Astrocyte of the spinal cord (primary cell): ENCODE results near the gene SLCO1C1.

Source experiments
- DNase-seq: peaks from one replicate; pipeline ENCODE4 v3.0.0; 2011; ENCODE audit warnings: low read depth, low spot score
- H3K4me3 ChIP-seq: 2 replicates; pipeline ENCODE4 v1.5.1; 2011; ENCODE audit warnings: low read depth, mild to moderate bottlenecking, low read length, moderate library complexity
- in situ Hi-C: cut with HindIII; loops from 2 replicates; pipeline ENCODE4 v1.10.0; 2017; ENCODE audit warnings: low sequenced_read_pairs
- TF ChIP-seq, protein P1 (sequence below): IDR thresholded peaks from 2 replicates; pipeline ENCODE4 v1.5.1; 2012; ENCODE audit warnings: low read depth, mild to moderate bottlenecking, low read length, inconsistent platforms

Gene SLCO1C1

DNA sequence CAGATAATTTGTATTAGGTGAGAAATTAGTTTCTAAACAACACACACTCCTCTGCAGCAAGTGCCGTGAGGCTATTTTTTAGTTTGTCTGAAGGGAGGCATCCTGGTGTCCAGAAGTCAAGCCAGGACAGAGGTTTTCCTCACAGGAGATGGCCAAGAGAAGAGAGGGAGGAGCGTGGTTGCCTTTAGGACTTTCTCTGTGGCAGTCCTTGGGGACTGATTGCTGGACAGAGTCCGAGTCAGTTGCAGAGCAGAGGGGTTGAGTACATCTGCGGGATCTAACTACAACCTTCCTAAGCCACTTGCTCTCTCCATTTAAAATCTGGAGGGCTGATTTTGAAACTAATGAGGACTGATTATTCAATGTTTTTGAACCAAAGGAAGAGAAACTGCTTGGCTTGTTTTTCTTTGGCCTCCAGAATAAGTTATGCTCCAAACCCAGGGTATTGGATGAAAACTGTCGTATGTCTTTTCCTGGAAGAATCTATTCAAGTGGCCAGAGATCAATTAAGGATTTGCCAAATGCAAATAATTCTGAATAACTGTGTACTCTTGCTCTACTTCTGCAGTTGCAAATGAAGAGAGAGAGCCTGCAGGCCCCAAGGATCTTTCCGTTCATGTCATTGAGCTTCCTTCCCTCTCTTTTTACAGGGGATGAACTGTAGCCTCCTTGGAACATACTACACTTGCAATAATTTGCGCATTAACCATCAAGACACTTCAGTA is 1.2 kb downstream of the SLCO1C1 start:
- TF ChIP-seq, protein P1, sequence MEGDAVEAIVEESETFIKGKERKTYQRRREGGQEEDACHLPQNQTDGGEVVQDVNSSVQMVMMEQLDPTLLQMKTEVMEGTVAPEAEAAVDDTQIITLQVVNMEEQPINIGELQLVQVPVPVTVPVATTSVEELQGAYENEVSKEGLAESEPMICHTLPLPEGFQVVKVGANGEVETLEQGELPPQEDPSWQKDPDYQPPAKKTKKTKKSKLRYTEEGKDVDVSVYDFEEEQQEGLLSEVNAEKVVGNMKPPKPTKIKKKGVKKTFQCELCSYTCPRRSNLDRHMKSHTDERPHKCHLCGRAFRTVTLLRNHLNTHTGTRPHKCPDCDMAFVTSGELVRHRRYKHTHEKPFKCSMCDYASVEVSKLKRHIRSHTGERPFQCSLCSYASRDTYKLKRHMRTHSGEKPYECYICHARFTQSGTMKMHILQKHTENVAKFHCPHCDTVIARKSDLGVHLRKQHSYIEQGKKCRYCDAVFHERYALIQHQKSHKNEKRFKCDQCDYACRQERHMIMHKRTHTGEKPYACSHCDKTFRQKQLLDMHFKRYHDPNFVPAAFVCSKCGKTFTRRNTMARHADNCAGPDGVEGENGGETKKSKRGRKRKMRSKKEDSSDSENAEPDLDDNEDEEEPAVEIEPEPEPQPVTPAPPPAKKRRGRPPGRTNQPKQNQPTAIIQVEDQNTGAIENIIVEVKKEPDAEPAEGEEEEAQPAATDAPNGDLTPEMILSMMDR, result no peak
- no peak for DNase-seq
- no peak overlapping the region for H3K4me3 ChIP-seq
- in situ Hi-C loops, result no loop called here

DNA sequence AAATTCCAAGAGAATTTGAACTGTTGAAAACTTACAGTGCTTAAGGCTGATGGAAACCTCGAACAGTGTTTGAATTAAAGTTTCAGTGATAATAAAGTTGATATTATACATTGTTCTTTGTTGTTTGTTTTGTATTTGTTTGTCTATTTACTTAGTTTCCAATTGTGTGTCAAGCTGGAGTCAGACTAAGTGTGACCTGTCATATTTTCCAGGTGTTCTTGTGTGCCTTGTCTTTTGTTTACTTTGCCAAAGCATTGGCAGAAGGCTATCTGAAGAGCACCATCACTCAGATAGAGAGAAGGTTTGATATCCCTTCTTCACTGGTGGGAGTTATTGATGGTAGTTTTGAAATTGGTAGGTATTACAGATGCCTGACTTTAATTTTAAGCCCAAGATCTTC is 6.0 kb downstream of the SLCO1C1 start:
- H3K4me3 ChIP-seq, result no peak overlapping the region
- no peak for DNase-seq
- TF ChIP-seq, protein P1, result no peak
- in situ Hi-C loops, result no loop called here

DNA sequence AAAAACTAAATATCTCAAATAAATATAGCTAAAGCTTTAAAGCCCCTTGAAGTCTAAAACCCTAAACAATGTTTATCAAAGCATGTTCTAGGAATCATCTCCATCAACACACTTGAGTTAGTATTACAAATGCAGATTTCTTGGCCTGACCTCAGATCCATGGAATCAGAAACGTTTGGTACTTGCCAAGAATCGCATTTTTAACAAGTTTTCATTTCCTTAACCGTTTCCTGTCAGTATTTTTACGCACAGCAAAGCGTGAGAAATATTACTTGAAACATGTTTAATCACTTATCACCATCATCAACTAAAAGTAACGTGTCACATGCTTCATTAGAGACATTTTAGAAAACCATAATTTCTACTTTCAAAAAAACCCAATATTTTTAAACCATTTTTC is 9.7 kb downstream of the SLCO1C1 start:
- in situ Hi-C loops, result no loop called here
- no peak for DNase-seq
- H3K4me3 ChIP-seq, result no peak overlapping the region
- TF ChIP-seq, protein P1, result no peak

DNA sequence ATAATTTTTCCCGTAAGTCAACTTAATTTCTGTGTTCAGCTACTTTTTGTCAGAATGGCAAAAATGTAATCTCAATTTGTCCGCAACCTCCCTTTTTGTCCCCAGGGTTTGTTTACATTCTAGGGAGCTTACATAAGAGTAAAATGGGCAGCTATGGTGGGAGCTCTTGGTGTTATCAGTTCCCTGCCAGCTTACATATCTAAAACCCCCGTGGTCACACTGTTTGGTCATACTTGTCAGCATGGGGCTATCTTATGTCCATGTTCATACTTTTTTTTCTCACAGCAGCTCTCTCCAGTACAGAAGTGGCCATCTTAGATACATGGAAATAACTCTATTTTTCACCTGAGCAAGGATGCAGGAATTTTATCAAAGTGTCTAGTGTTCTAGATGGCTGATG is 16.7 kb downstream of the SLCO1C1 start:
- no peak overlapping the region for H3K4me3 ChIP-seq
- TF ChIP-seq, protein P1, result no peak
- no peak for DNase-seq
- in situ Hi-C loops, result no loop called here

DNA sequence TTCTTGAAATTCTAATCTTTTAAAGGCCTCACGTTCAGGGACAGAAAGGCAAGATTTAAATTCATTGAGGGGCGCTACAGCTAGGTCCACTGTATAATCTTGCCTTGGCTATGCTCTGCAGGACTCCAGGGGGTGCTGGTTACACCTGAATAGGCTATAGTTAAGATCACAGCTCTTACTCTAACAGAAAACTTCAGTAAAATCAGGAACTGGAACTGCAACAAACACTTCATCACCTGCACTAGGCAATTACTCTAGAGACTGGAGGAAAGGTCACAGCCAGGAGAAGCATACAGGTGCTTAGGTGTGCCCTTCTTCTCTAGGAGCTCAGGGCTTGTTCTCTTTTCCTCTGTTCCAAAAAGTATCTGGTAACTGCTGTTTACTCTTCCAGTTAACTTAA is 20.9 kb downstream of the SLCO1C1 start:
- no peak overlapping the region for H3K4me3 ChIP-seq
- in situ Hi-C loops, result no loop called here
- DNase-seq, result no peak
- TF ChIP-seq, protein P1, result no peak

DNA sequence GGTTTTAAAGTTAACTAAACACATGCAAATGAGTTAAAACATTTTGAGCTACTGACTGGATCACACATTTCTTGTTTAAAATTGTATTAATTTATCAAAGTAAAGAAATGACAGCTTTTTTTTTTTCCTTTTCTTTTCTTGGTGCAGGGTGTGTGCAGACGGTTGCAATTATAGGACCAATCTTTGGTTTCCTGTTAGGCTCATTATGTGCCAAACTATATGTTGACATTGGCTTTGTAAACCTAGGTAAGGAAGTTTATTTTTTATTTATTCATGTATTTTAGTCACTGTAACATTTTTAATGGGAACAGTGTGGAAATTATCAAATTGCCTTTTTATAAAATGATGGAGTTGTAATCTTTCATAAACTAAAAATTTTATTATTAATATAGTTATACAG is 21.9 kb downstream of the SLCO1C1 start:
- in situ Hi-C loops, result no loop called here
- DNase-seq, result no peak
- no peak overlapping the region for H3K4me3 ChIP-seq
- TF ChIP-seq, protein P1, result no peak

DNA sequence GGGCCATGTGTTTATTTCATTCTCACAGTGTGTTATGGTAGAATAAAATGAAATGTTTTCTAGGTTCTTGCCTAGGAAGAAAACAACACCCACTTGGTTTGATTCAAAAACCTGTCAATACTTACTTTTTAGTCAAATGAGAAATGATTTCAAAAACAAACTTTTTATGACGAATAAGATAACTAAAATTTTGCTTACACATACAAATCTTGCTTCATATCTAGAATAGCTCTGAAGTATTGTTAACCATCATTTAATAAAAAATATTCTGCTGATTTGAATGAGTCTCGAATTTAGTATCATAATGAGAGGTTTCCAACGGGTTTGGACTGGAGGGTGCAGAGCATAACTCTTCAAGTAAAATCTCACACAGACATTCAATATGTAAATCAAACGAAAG is 23.2 kb downstream of the SLCO1C1 start:
- in situ Hi-C loops, result no loop called here
- no peak overlapping the region for H3K4me3 ChIP-seq
- TF ChIP-seq, protein P1, result no peak
- no peak for DNase-seq
